B cell (primary cell): ENCODE data around the gene UBR1. TPM values are rescaled to one million over a fixed set of nuclear protein-coding genes. Genes with fewer than 3 reads are reported as not detected.

Experiments
- ATAC-seq: fragments of 200-7000 bp; cut with Tn5 transposase; one replicate; pipeline ENCODE4 v1.10.0; 2021; ENCODE audit warnings: low read depth, mild to moderate bottlenecking, moderate number of reproducible peaks, moderate library complexity
- CTCF ChIA-PET: fragments of 350-600 bp; sonication (Branson Sonifier 250); formaldehyde crosslinking; loops from one replicate; lab custom pipeline; 2021; ENCODE audit warnings: antibody characterized with exemption, inconsistent platforms; lab: Charles Lee
- POLR2A ChIA-PET: fragments of 350-600 bp; sonication (Branson Sonifier 250); formaldehyde crosslinking; loops from one replicate; lab custom pipeline; 2021; ENCODE audit warnings: antibody characterized with exemption; lab: Charles Lee
- DNase-seq: peaks from one replicate; pipeline ENCODE4 v3.0.0; 2013
- H2AFZ ChIP-seq: 2 replicates; pipeline ENCODE4 v1.6.1; 2012; ENCODE audit warnings: mild to moderate bottlenecking, low read depth, low read length; ENCODE audit not compliant: insufficient read depth, poor library complexity, severe bottlenecking
- H3K27ac ChIP-seq, 2 donors: 1 replicate in 1 of 2; 2 replicates in 1 of 2; pipeline ENCODE4 v1.5.1; 2012 to 2013; ENCODE audit warnings: low read length in 2 of 2, mild to moderate bottlenecking in 2 of 2, moderate library complexity in 1 of 2
- H3K27me3 ChIP-seq, 4 experiments: fragments of 200-600 bp in 1 of 4; sonication (generic) in 1 of 4; replicated peaks in 1 of 4; 1 replicate in 2 of 4; 2 replicates in 2 of 4; pipeline versions ENCODE4 v1.6.1 to v1.7.0; 2013 to 2016; ENCODE audit warnings: low read length in 3 of 4, mild to moderate bottlenecking in 2 of 4, mixed read lengths in 1 of 4, moderate library complexity in 1 of 4; ENCODE audit not compliant: insufficient read depth in 4 of 4, control insufficient read depth in 3 of 4; ENCODE audit errors: control extremely low read depth in 1 of 4
- H3K36me3 ChIP-seq, 2 experiments: replicated peaks in 1 of 2; 1 replicate in 1 of 2; 2 replicates in 1 of 2; pipeline versions ENCODE4 v1.6.1 to v1.7.1; 2013; ENCODE audit warnings: low read length in 1 of 2; ENCODE audit not compliant: insufficient read depth in 2 of 2, control insufficient read depth in 1 of 2; ENCODE audit errors: control extremely low read depth in 1 of 2, extremely low read depth in 1 of 2
- H3K4me1 ChIP-seq, 2 donors: fragments of 200-600 bp in 1 of 2; sonication (generic) in 1 of 2; 1 replicate in 1 of 2; 2 replicates in 1 of 2; pipeline versions ENCODE4 v1.5.1 to v1.6.1; 2013 to 2017; ENCODE audit warnings: low read length in 2 of 2; ENCODE audit not compliant: control insufficient read depth in 2 of 2, insufficient read depth in 2 of 2
- H3K4me2 ChIP-seq: replicated peaks from 2 replicates; pipeline ENCODE3; 2012; ENCODE audit warnings: mild to moderate bottlenecking, low read depth, low read length; ENCODE audit not compliant: poor library complexity, severe bottlenecking
- H3K4me3 ChIP-seq, 5 experiments: fragments of 200-600 bp in 1 of 5; sonication (generic) in 1 of 5; 1 replicate in 3 of 5; 2 replicates in 2 of 5; pipeline versions ENCODE4 v1.5.1 to v1.7.0; 2011 to 2016; ENCODE audit warnings: low read length in 4 of 5, mild to moderate bottlenecking in 4 of 5, low read depth in 2 of 5, control low read depth in 1 of 5, moderate library complexity in 1 of 5; ENCODE audit not compliant: insufficient read depth in 1 of 5; ENCODE audit errors: control extremely low read depth in 1 of 5, extremely low read depth in 1 of 5
- H3K79me2 ChIP-seq: fragments of 200-600 bp; sonication (generic); one replicate; pipeline ENCODE4 v1.6.0; 2016; ENCODE audit warnings: low read length; ENCODE audit not compliant: control insufficient read depth, insufficient read depth
- H3K9ac ChIP-seq: fragments of 200-600 bp; sonication (generic); 2 replicates; pipeline ENCODE4 v1.6.1; 2017; ENCODE audit warnings: mild to moderate bottlenecking, low read length, moderate library complexity
- H3K9me3 ChIP-seq, 3 donors: one replicate each; pipeline versions ENCODE4 v1.6.1 to v1.7.1; 2013; ENCODE audit warnings: low read length in 2 of 3; ENCODE audit not compliant: control insufficient read depth in 2 of 3, insufficient read depth in 1 of 3; ENCODE audit errors: control extremely low read depth in 1 of 3
- H4K20me1 ChIP-seq: 2 replicates; pipeline ENCODE4 v1.6.0; 2012; ENCODE audit warnings: mild to moderate bottlenecking, low read length; ENCODE audit not compliant: insufficient read depth, control insufficient read depth, poor library complexity, severe bottlenecking
- H3K27ac Mint-ChIP-seq: one replicate; pipeline ENCODE4 v1.8.0; 2021; ENCODE audit warnings: mixed read lengths
- H3K27me3 Mint-ChIP-seq: one replicate; pipeline ENCODE4 v1.8.0; 2021; ENCODE audit warnings: mixed read lengths
- H3K4me1 Mint-ChIP-seq: one replicate; pipeline ENCODE4 v1.8.0; 2021; ENCODE audit warnings: mixed read lengths
- H3K4me3 Mint-ChIP-seq: one replicate; pipeline ENCODE4 v1.8.0; 2021; ENCODE audit warnings: mixed read lengths
- H3K9me3 Mint-ChIP-seq: one replicate; pipeline ENCODE4 v1.8.0; 2022; ENCODE audit warnings: mixed read lengths; ENCODE audit not compliant: insufficient read depth
- CTCF ChIP-seq: fragments of 200-600 bp; IDR thresholded peaks from one replicate; pipeline ENCODE4 v1.8.0; 2022; ENCODE audit warnings: antibody characterized with exemption, mild to moderate bottlenecking
- EZH2 ChIP-seq: IDR thresholded peaks from 2 replicates; pipeline ENCODE4 v1.6.1; 2012; ENCODE audit warnings: borderline replicate concordance, low read depth, mild to moderate bottlenecking, moderate library complexity, low read length; ENCODE audit not compliant: insufficient read depth, poor library complexity, severe bottlenecking
- WGBS: methylation state at CpG from one replicate; pipeline ENCODE4 v1.1.5; 2013; ENCODE audit warnings: missing lambda C conversion rate; ENCODE audit not compliant: insufficient coverage; 5-methylcytosine and 5-hydroxymethylcytosine counted together
- intact Hi-C: fragments of 100-400 bp; cut with micrococcal nuclease; formaldehyde crosslinking; loops from one replicate; pipeline ENCODE4 v1.10.0; 2022
- polyA plus RNA-seq: library from polyadenylated mRNA; depleted of rRNA; stranded (reverse); fragments of >200 nt; gene quantifications from 2 replicates; pipeline ENCODE4 v1.2.3, GENCODE V29; 2012
- total RNA-seq, 2 donors: library from RNA; stranded (reverse); fragments of 120-200 nt in 1 of 2; gene quantifications; 1 replicate in 1 of 2; 2 replicates in 1 of 2; pipeline versions ENCODE4 v1.2.3 to v1.2.4, GENCODE V29; 2013 to 2022

The UBR1 gene
- total and polyA plus RNA-seq, 2 donors (not counting 1 experiment from before 2014, with no cell fraction given), result 9.7 to 66.7 TPM

GRCh38 chr15:43096411-43096810 lies 9.4 kb downstream of the UBR1 start:
- Mint-ChIP-seq H3K27me3 (no peaks in the 10 kb centered on the region), H3K9me3 (no peaks in the 10 kb centered on the region), H3K4me1 (peaks cover 46% of the 10 kb centered on the region), H3K27ac (no peak overlapping the region), H3K4me3 (no peak overlapping the region)
- WGBS, result 100% methylated on average over 5 of the region's 6 CpGs
- ChIA-PET CTCF (interaction anchor here (1.1 kb wide), 1 partner anchor 8 kb away, joined by 4 read pairs; no protein-coding TSS in a partner anchor), POLR2A (no interaction called here)
- Histone ChIP-seq H3K27me3 (no peaks in the 10 kb centered on the region), H4K20me1 (peaks cover 9% of the 10 kb centered on the region), H3K4me2 (no peak overlapping the region), H3K4me1 (peaks cover 6 to 9% of the 10 kb centered on the region in 2 donors), H2AFZ (no peak overlapping the region), H3K4me3 (no peak overlapping the region), H3K9me3 (no peaks in the 10 kb centered on the region), H3K36me3 (peaks cover 11 to 16% of the 10 kb centered on the region in 2 experiments), H3K27ac (no peak overlapping the region), H3K9ac (no peak overlapping the region), H3K79me2 (peaks cover 93% of the 10 kb centered on the region)
- DNase-seq (no peak), ATAC-seq (no peak)
- intact Hi-C loops, result no loop called here
- TF ChIP-seq EZH2 (no peak), CTCF (no peak)

- H3K4me2 ChIP-seq, result no peak overlapping the region
- CTCF ChIA-PET, result no interaction called here
- H3K27ac ChIP-seq, result no peak overlapping the region
- no peak overlapping the region for H3K9ac ChIP-seq
- DNase-seq (no peak), ATAC-seq (no peak)
- Mint-ChIP-seq H3K4me1 (peaks cover 40% of the 10 kb centered on the region), H3K9me3 (no peaks in the 10 kb centered on the region), H3K27me3 (no peaks in the 10 kb centered on the region), H3K27ac (no peak overlapping the region), H3K4me3 (no peak overlapping the region)
- H3K4me1 ChIP-seq, result peaks cover 6 to 9% of the 10 kb centered on the region in 2 donors
- TF ChIP-seq EZH2, result no peak
- TF ChIP-seq CTCF, result no peak
- peaks cover 87% of the 10 kb centered on the region for H3K79me2 ChIP-seq
- intact Hi-C loops, result no loop called here
- H4K20me1 ChIP-seq, result peaks cover 9% of the 10 kb centered on the region
- 89% methylated on average over 4 of the region's 8 CpGs for WGBS
- no peaks in the 10 kb centered on the region for H3K27me3 ChIP-seq
- POLR2A ChIA-PET, result no interaction called here
- H3K4me3 ChIP-seq, result no peak overlapping the region
- H2AFZ ChIP-seq, result no peak overlapping the region
- no peaks in the 10 kb centered on the region for H3K9me3 ChIP-seq
- H3K36me3 ChIP-seq, result peaks cover 8 to 12% of the 10 kb centered on the region in 2 experiments
Measured at GRCh38 chr15:43095708-43096347, 10.0 kb downstream of the UBR1 start.
